RPMI8226 (cell line): Measurements from ENCODE around the gene C7orf57.
"Not testable (repeated sequence)": the region's sequence is repeated elsewhere in the genome, so short reads cannot be mapped to it uniquely, and the experiment has no call there.

Experiments
- DNase-seq: peaks from one replicate; pipeline ENCODE4 v3.0.0-alpha.2; 2015

Gene C7orf57

GRCh38 chr7:48038815-48039506 is 3.6 kb downstream of the C7orf57 start:
- no peak for DNase-seq

- no peak for DNase-seq
Measured at GRCh38 chr7:48040944-48041652, 5.8 kb downstream of the C7orf57 start.

GRCh38 chr7:48041653-48041970 is 6.3 kb downstream of the C7orf57 start:
- DNase-seq = no peak

- DNase-seq = no peak
Measured at GRCh38 chr7:48042216-48042615, 6.9 kb downstream of the C7orf57 start.

- DNase-seq = no peak
Measured at GRCh38 chr7:48042636-48043035, 7.3 kb downstream of the C7orf57 start.

- DNase-seq = no peak
Measured at GRCh38 chr7:48045195-48045765, 9.9 kb downstream of the C7orf57 start.

GRCh38 chr7:48046458-48046857 is 11.1 kb downstream of the C7orf57 start:
- DNase-seq = peak; percentile 15

- DNase-seq = no peak
Measured at GRCh38 chr7:48048113-48048512, 12.8 kb downstream of the C7orf57 start.

- DNase-seq = no peak
Measured at GRCh38 chr7:48049850-48050249, 14.5 kb downstream of the C7orf57 start.

- DNase-seq = no peak
Measured at GRCh38 chr7:48052748-48053147, 17.4 kb downstream of the C7orf57 start.

GRCh38 chr7:48053736-48054135 is 18.4 kb downstream of the C7orf57 start:
- DNase-seq = no peak

GRCh38 chr7:48058990-48059389 is 23.6 kb downstream of the C7orf57 start:
- DNase-seq = no peak

- no peak for DNase-seq
Measured at GRCh38 chr7:48059706-48060105, 24.4 kb downstream of the C7orf57 start.

- no peak for DNase-seq
Measured at GRCh38 chr7:48063985-48064384, 28.6 kb downstream of the C7orf57 start.

- no peak for DNase-seq
Measured at GRCh38 chr7:48067475-48067874, 32.1 kb downstream of the C7orf57 start.

GRCh38 chr7:48074204-48074654 is 38.9 kb downstream of the C7orf57 start:
- DNase-seq = no peak

GRCh38 chr7:48077423-48077822 is 42.1 kb downstream of the C7orf57 start:
- DNase-seq = no peak

GRCh38 chr7:48078470-48078869 is 43.1 kb downstream of the C7orf57 start:
- DNase-seq = peak; percentile 7

GRCh38 chr7:48082378-48082777 is 47.0 kb downstream of the C7orf57 start:
- not testable (repeated sequence) for DNase-seq

GRCh38 chr7:48083114-48083830 is 47.9 kb downstream of the C7orf57 start:
- DNase-seq = no peak

GRCh38 chr7:48084727-48085432 is 49.5 kb downstream of the C7orf57 start:
- peak; percentile 76 for DNase-seq

GRCh38 chr7:48085433-48085791 is 50.1 kb downstream of the C7orf57 start:
- peak; percentile 19 for DNase-seq

- DNase-seq = no peak
Measured at GRCh38 chr7:48085942-48086341, 50.6 kb downstream of the C7orf57 start.
